Esophagus muscularis mucosa (tissue), 4 donors: ENCODE results near the gene DLG1.

ENCODE experiments used
- CTCF ChIP-seq, 3 experiments: fragments of 200-600 bp in 2 of 3; fragments of 450-650 bp in 1 of 3; sonication (generic) in 2 of 3; IDR thresholded peaks; one replicate each; pipeline ENCODE4 v1.5.1; 2017 to 2019; ENCODE audit warnings: antibody characterized with exemption in 3 of 3, mild to moderate bottlenecking in 2 of 3, moderate library complexity in 1 of 3
- EP300 ChIP-seq: sonication (generic); formaldehyde crosslinking; IDR thresholded peaks from one replicate; pipeline ENCODE4 v1.6.1; 2017; ENCODE audit warnings: antibody characterized with exemption
- POLR2A ChIP-seq: fragments of 450-650 bp; IDR thresholded peaks from one replicate; pipeline ENCODE4 v1.6.1; 2017; ENCODE audit warnings: antibody characterized with exemption, moderate library complexity, mild to moderate bottlenecking, low read depth
- POLR2AphosphoS5 ChIP-seq, 2 donors: sonication (generic); formaldehyde crosslinking; IDR thresholded peaks; one replicate each; pipeline ENCODE4 v1.6.1; 2017; ENCODE audit warnings: antibody characterized with exemption in 2 of 2

- no peak for TF ChIP-seq EP300
- no peak for TF ChIP-seq POLR2AphosphoS5 (IDR thresholded peaks at IDR 0.05)
- TF ChIP-seq POLR2A: no peak
- TF ChIP-seq CTCF (IDR thresholded peaks at IDR 0.05): no peak
Measured at GRCh38 chr3:197124713-197125112, 173.7 kb downstream of the DLG1 start.
